H9 (cell line): ENCODE data around the gene FAM13A. TPM values are rescaled to one million over a fixed set of nuclear protein-coding genes. Genes with fewer than 3 reads are reported as not detected.

ENCODE experiments used
- DNase-seq: peaks from one replicate; pipeline ENCODE4 v3.0.0-alpha.2; 2017
- H2AFZ ChIP-seq: one replicate; pipeline ENCODE4 v1.6.1; 2013; ENCODE audit warnings: mild to moderate bottlenecking, low read length, control low read depth, moderate library complexity
- H2AK5ac ChIP-seq: 2 replicates; pipeline ENCODE4 v1.6.1; 2013; ENCODE audit warnings: low read length, control low read depth, mixed read lengths; ENCODE audit not compliant: insufficient read length
- H2BK120ac ChIP-seq: one replicate; pipeline ENCODE4 v1.6.1; 2013; ENCODE audit warnings: low read depth, mild to moderate bottlenecking, low read length, control low read depth, inconsistent platforms; ENCODE audit not compliant: poor library complexity, severe bottlenecking
- H2BK12ac ChIP-seq: 2 replicates; pipeline ENCODE4 v1.6.1; 2013; ENCODE audit warnings: low read length, control low read depth, mixed read lengths, low read depth; ENCODE audit not compliant: insufficient read length
- H2BK15ac ChIP-seq: 2 replicates; pipeline ENCODE4 v1.6.1; 2013; ENCODE audit warnings: low read depth, low read length, control low read depth
- H2BK20ac ChIP-seq: one replicate; pipeline ENCODE4 v1.6.1; 2013; ENCODE audit warnings: low read depth, mild to moderate bottlenecking, low read length, control low read depth, inconsistent platforms; ENCODE audit not compliant: poor library complexity, severe bottlenecking
- H2BK5ac ChIP-seq: 2 replicates; pipeline ENCODE4 v1.6.1; 2013; ENCODE audit warnings: low read length, control low read depth, mixed read lengths; ENCODE audit not compliant: insufficient read length
- H3K14ac ChIP-seq: 2 replicates; pipeline ENCODE4 v1.6.1; 2013; ENCODE audit warnings: low read length, control low read depth; ENCODE audit not compliant: insufficient read depth
- H3K18ac ChIP-seq: 2 replicates; pipeline ENCODE4 v1.6.1; 2013; ENCODE audit warnings: low read depth, mild to moderate bottlenecking, mixed read lengths, low read length, control low read depth; ENCODE audit not compliant: insufficient read length
- H3K23ac ChIP-seq: 2 replicates; pipeline ENCODE4 v1.6.1; 2013; ENCODE audit warnings: low read length, control low read depth, mixed read lengths, low read depth; ENCODE audit not compliant: insufficient read length
- H3K23me2 ChIP-seq: 2 replicates; pipeline ENCODE4 v1.6.1; 2013; ENCODE audit warnings: low read depth, mild to moderate bottlenecking, mixed read lengths, low read length, control low read depth; ENCODE audit not compliant: insufficient read length, poor library complexity, severe bottlenecking
- H3K27ac ChIP-seq: 2 replicates; pipeline ENCODE4 v1.5.1; 2013; ENCODE audit warnings: low read length, control low read depth, mixed read lengths, low read depth; ENCODE audit not compliant: insufficient read length
- H3K27me3 ChIP-seq: 2 replicates; pipeline ENCODE4 v1.6.1; 2013; ENCODE audit warnings: low read length, control low read depth, inconsistent platforms; ENCODE audit not compliant: insufficient read depth
- H3K4ac ChIP-seq: 2 replicates; pipeline ENCODE4 v1.6.1; 2013; ENCODE audit warnings: low read depth, mild to moderate bottlenecking, control low read depth, inconsistent platforms, low read length, moderate library complexity
- H3K4me1 ChIP-seq: 2 replicates; pipeline ENCODE4 v1.6.1; 2013; ENCODE audit warnings: low read length, control low read depth, inconsistent platforms; ENCODE audit not compliant: insufficient read depth
- H3K4me2 ChIP-seq: 2 replicates; pipeline ENCODE4 v1.6.1; 2013; ENCODE audit warnings: low read length, control low read depth, mixed read lengths; ENCODE audit not compliant: insufficient read length, insufficient read depth
- H3K56ac ChIP-seq: 2 replicates; pipeline ENCODE4 v1.6.1; 2013; ENCODE audit warnings: low read depth, mild to moderate bottlenecking, mixed read lengths, low read length, control low read depth; ENCODE audit not compliant: insufficient read length
- H3K79me1 ChIP-seq: 2 replicates; pipeline ENCODE4 v1.6.1; 2013; ENCODE audit warnings: low read depth, mild to moderate bottlenecking, moderate library complexity, low read length, control low read depth, inconsistent platforms; ENCODE audit not compliant: insufficient read depth, poor library complexity, severe bottlenecking
- H3K79me2 ChIP-seq: 2 replicates; pipeline ENCODE4 v1.6.1; 2013; ENCODE audit warnings: low read length, control low read depth, inconsistent platforms; ENCODE audit not compliant: insufficient read depth
- H3K9ac ChIP-seq: 2 replicates; pipeline ENCODE4 v1.6.1; 2013; ENCODE audit warnings: low read length, control low read depth, mixed read lengths; ENCODE audit not compliant: insufficient read length; ENCODE audit errors: extremely low read depth
- H3K9me3 ChIP-seq: one replicate; pipeline ENCODE4 v1.6.1; 2013; ENCODE audit warnings: low read depth, low read length, inconsistent platforms; ENCODE audit not compliant: control insufficient read depth
- H3T11ph ChIP-seq: one replicate; pipeline ENCODE4 v1.6.1; 2013; ENCODE audit warnings: mild to moderate bottlenecking, low read length, control low read depth, inconsistent platforms
- H4K20me1 ChIP-seq: one replicate; pipeline ENCODE4 v1.6.1; 2013; ENCODE audit not compliant: control insufficient read depth, insufficient read length, insufficient read depth
- H4K5ac ChIP-seq: 2 replicates; pipeline ENCODE4 v1.6.1; 2013; ENCODE audit warnings: low read depth, mild to moderate bottlenecking, mixed read lengths, low read length, control low read depth; ENCODE audit not compliant: insufficient read length
- H4K8ac ChIP-seq: replicated peaks from 2 replicates; pipeline ENCODE4 v1.6.1; 2013; ENCODE audit warnings: low read length, control low read depth, mixed read lengths, low read depth; ENCODE audit not compliant: insufficient read length
- H4K91ac ChIP-seq: 2 replicates; pipeline ENCODE4 v1.6.1; 2013; ENCODE audit warnings: low read depth, mild to moderate bottlenecking, moderate library complexity, mixed read lengths, low read length, control low read depth; ENCODE audit not compliant: insufficient read length
- H3K27ac Mint-ChIP-seq, 3 experiments: 2 replicates in 2 of 3; 3 replicates in 1 of 3; pipeline ENCODE4 v1.8.0; 2020 to 2021; ENCODE audit warnings: mixed read lengths in 3 of 3, mild to moderate bottlenecking in 1 of 3, moderate library complexity in 1 of 3
- H3K27me3 Mint-ChIP-seq: 2 replicates; pipeline ENCODE4 v1.8.0; 2021; ENCODE audit warnings: low read depth, mild to moderate bottlenecking, moderate library complexity, mixed read lengths
- H3K36me3 Mint-ChIP-seq, 3 experiments: 2 replicates in 2 of 3; 3 replicates in 1 of 3; pipeline ENCODE4 v1.8.0; 2020 to 2021; ENCODE audit warnings: low read depth in 3 of 3, mixed read lengths in 3 of 3; ENCODE audit not compliant: insufficient read depth in 1 of 3
- H3K4me1 Mint-ChIP-seq, 2 experiments: 2 replicates each; pipeline ENCODE4 v1.8.0; 2020; ENCODE audit warnings: mixed read lengths in 2 of 2
- H3K4me3 Mint-ChIP-seq, 2 experiments: 2 replicates in 1 of 2; 3 replicates in 1 of 2; pipeline ENCODE4 v1.8.0; 2020 to 2021; ENCODE audit warnings: mild to moderate bottlenecking in 2 of 2, mixed read lengths in 2 of 2, moderate library complexity in 1 of 2
- H3K9me3 Mint-ChIP-seq, 2 experiments: 2 replicates in 1 of 2; 3 replicates in 1 of 2; pipeline ENCODE4 v1.8.0; 2020; ENCODE audit warnings: mild to moderate bottlenecking in 2 of 2, mixed read lengths in 2 of 2, moderate library complexity in 1 of 2
- CTCF ChIP-seq: fragments of 200-600 bp; sonication (generic); conservative IDR thresholded peaks from 3 replicates; pipeline ENCODE4 v1.8.0; 2021; ENCODE audit warnings: antibody characterized with exemption, mild to moderate bottlenecking
- WGBS: extraction: QIAGEN DNeasy Blood & Tissue Kit; methylation state at CpG from one replicate; pipeline ENCODE4 v1.1.7; 2013; ENCODE audit warnings: missing lambda C conversion rate, low lambda C conversion rate, mixed read lengths; ENCODE audit not compliant: insufficient read length; ENCODE audit errors: extremely low coverage; 5-methylcytosine and 5-hydroxymethylcytosine counted together
- total RNA-seq: library from RNA; stranded (reverse); gene quantifications from 2 replicates; pipeline ENCODE4 v1.2.1, GENCODE V29; 2021

The FAM13A gene
- total RNA-seq, 1 experiment from 2014 or later = 12.7 TPM

- no peak overlapping the region for H2AFZ ChIP-seq
- no peak overlapping the region for H2BK5ac ChIP-seq
- H4K5ac ChIP-seq = no peak overlapping the region
- no peak for DNase-seq
- no peaks in the 10 kb centered on the region for H3K79me2 ChIP-seq
- Mint-ChIP-seq H3K4me3 (no peak overlapping the region), H3K36me3 (peaks cover 0 to 5% (median 2%) of the 10 kb centered on the region in 3 experiments; a peak in 4 of 7 replicates), H3K4me1 (no peaks in the 10 kb centered on the region), H3K27ac (no peak overlapping the region), H3K9me3 (no peaks in the 10 kb centered on the region), H3K27me3 (no peaks in the 10 kb centered on the region)
- H3K18ac ChIP-seq = no peak overlapping the region
- H3K56ac ChIP-seq = no peak overlapping the region
- H2BK120ac ChIP-seq = no peak overlapping the region
- no peak for TF ChIP-seq CTCF
- H2AK5ac ChIP-seq = no peak overlapping the region
- H2BK20ac ChIP-seq = no peak overlapping the region
- H3K27ac ChIP-seq = no peak overlapping the region
- H3K9me3 ChIP-seq = no peaks in the 10 kb centered on the region
- H4K20me1 ChIP-seq = no peaks in the 10 kb centered on the region
- no peaks in the 10 kb centered on the region for H3K79me1 ChIP-seq
- H3T11ph ChIP-seq = no peak overlapping the region
- no peak overlapping the region for H3K4me2 ChIP-seq
- H3K27me3 ChIP-seq = no peaks in the 10 kb centered on the region
- H3K23ac ChIP-seq = no peak overlapping the region
- H3K23me2 ChIP-seq = no peaks in the 10 kb centered on the region
- H2BK15ac ChIP-seq = no peak overlapping the region
- WGBS = no CpG with 5 or more reads among the region's 2 CpGs
- H3K9ac ChIP-seq = no peak overlapping the region
- no peaks in the 10 kb centered on the region for H3K4me1 ChIP-seq
- no peak overlapping the region for H4K8ac ChIP-seq
- no peak overlapping the region for H4K91ac ChIP-seq
- H2BK12ac ChIP-seq = no peak overlapping the region
- no peak overlapping the region for H3K14ac ChIP-seq
- no peak overlapping the region for H3K4ac ChIP-seq
Measured at GRCh38 chr4:88775529-88775928, 281.5 kb downstream of the FAM13A start.
